OCI-LY1 (cell line): ENCODE data around the gene RANGAP1.

ENCODE experiments used
- H2AFZ ChIP-seq: fragments of 200-600 bp; sonication (generic), shearing (Covaris generic); 2 replicates; pipeline ENCODE4 v1.6.0; 2014; ENCODE audit warnings: antibody characterized with exemption, mild to moderate bottlenecking, low read length
- H3F3A ChIP-seq: fragments of 200-600 bp; sonication (generic), shearing (Covaris generic); 2 replicates; pipeline ENCODE4 v1.6.0; 2014; ENCODE audit warnings: mild to moderate bottlenecking, antibody characterized with exemption, low read length, moderate library complexity; ENCODE audit not compliant: insufficient read depth
- H3K27ac ChIP-seq: fragments of 200-600 bp; sonication (generic); 2 replicates; pipeline ENCODE4 v1.5.1; 2014; ENCODE audit warnings: low read length, mixed run types, mild to moderate bottlenecking, low read depth; ENCODE audit not compliant: poor library complexity, severe bottlenecking
- H3K27me3 ChIP-seq: fragments of 200-600 bp; sonication (generic); 2 replicates; pipeline ENCODE4 v1.6.0; 2014; ENCODE audit warnings: antibody characterized with exemption, mild to moderate bottlenecking, low read length, moderate library complexity; ENCODE audit not compliant: insufficient read depth
- H3K36me3 ChIP-seq: fragments of 200-600 bp; sonication (generic); 2 replicates; pipeline ENCODE4 v1.6.1; 2014; ENCODE audit warnings: mild to moderate bottlenecking, antibody characterized with exemption, low read length, moderate library complexity, mixed read lengths; ENCODE audit not compliant: insufficient read depth
- H3K4me1 ChIP-seq: fragments of 200-600 bp; sonication (generic); 2 replicates; pipeline ENCODE4 v1.5.1; 2014; ENCODE audit warnings: mild to moderate bottlenecking, low read length, moderate library complexity; ENCODE audit not compliant: insufficient read depth, severe bottlenecking
- H3K4me2 ChIP-seq: fragments of 200-600 bp; sonication (generic), shearing (Covaris generic); 2 replicates; pipeline ENCODE4 v1.6.1; 2014; ENCODE audit warnings: low read length
- H3K4me3 ChIP-seq: fragments of 200-600 bp; sonication (generic); 2 replicates; pipeline ENCODE4 v1.5.1; 2014; ENCODE audit warnings: low read length, low read depth, mild to moderate bottlenecking, mixed read lengths; ENCODE audit not compliant: poor library complexity, severe bottlenecking
- H3K79me2 ChIP-seq: fragments of 200-600 bp; shearing (Covaris generic); 2 replicates; pipeline ENCODE4 v1.6.1; 2016; ENCODE audit warnings: mixed run types, low read length, mixed read lengths; ENCODE audit not compliant: insufficient read depth
- H3K9ac ChIP-seq: fragments of 200-600 bp; sonication (generic), shearing (Covaris generic); 2 replicates; pipeline ENCODE4 v1.6.1; 2014; ENCODE audit warnings: mild to moderate bottlenecking, low read length, mixed read lengths
- H3K9me2 ChIP-seq: fragments of 200-600 bp; sonication (generic), shearing (Covaris generic); 2 replicates; pipeline ENCODE4 v1.6.1; 2014; ENCODE audit warnings: low read depth, mild to moderate bottlenecking, low read length, mixed read lengths
- H3K9me3 ChIP-seq: fragments of 200-600 bp; shearing (Covaris generic); 2 replicates; pipeline ENCODE4 v1.6.1; 2014; ENCODE audit warnings: low read length, mixed read lengths
- H4K20me1 ChIP-seq: fragments of 200-600 bp; sonication (generic), shearing (Covaris generic); 2 replicates; pipeline ENCODE4 v1.6.0; 2016; ENCODE audit warnings: mild to moderate bottlenecking, low read length; ENCODE audit not compliant: insufficient read depth
- CTCF ChIP-seq: fragments of 200-600 bp; sonication (generic), shearing (Covaris generic); IDR thresholded peaks from 2 replicates; pipeline ENCODE4 v1.5.1; 2017; ENCODE audit warnings: mild to moderate bottlenecking, antibody characterized with exemption, low read length, moderate library complexity, mixed read lengths
- EZH2 ChIP-seq: fragments of 200-600 bp; sonication (generic), shearing (Covaris generic); IDR thresholded peaks from 2 replicates; pipeline ENCODE4 v1.8.0; 2017; ENCODE audit warnings: borderline replicate concordance, mixed run types, mild to moderate bottlenecking, antibody characterized with exemption, low read length, moderate library complexity, mixed read lengths

The RANGAP1 gene

GRCh38 chr22:41305646-41306045 lies 19.7 kb upstream of the RANGAP1 start:
- H3K9me3 ChIP-seq: no peaks in the 10 kb centered on the region
- H3K9ac ChIP-seq: no peak overlapping the region
- peaks cover 26% of the 10 kb centered on the region; the same call in 1 of the 2 replicates for H3K36me3 ChIP-seq
- H3K9me2 ChIP-seq: no peaks in the 10 kb centered on the region
- TF ChIP-seq CTCF: no peak
- no peak for TF ChIP-seq EZH2
- peaks cover 48% of the 10 kb centered on the region for H3K79me2 ChIP-seq
- no peaks in the 10 kb centered on the region for H3K27me3 ChIP-seq
- no peak overlapping the region for H3K27ac ChIP-seq
- no peak overlapping the region for H3K4me3 ChIP-seq
- H3K4me2 ChIP-seq: no peak overlapping the region
- no peak overlapping the region for H2AFZ ChIP-seq
- H3F3A ChIP-seq: no peaks in the 10 kb centered on the region
- H4K20me1 ChIP-seq: no peaks in the 10 kb centered on the region
- peaks cover 14% of the 10 kb centered on the region for H3K4me1 ChIP-seq

GRCh38 chr22:41302811-41303210 lies 16.8 kb upstream of the RANGAP1 start:
- Histone ChIP-seq H3K9me2 (no peaks in the 10 kb centered on the region), H3K4me3 (peak overlapping the region; percentile 86), H3K4me1 (peaks cover 15% of the 10 kb centered on the region), H3K4me2 (peak overlapping the region; percentile 92), H3K79me2 (peaks cover 41% of the 10 kb centered on the region), H3K27me3 (no peaks in the 10 kb centered on the region), H3K36me3 (peaks cover 17% of the 10 kb centered on the region; the same call in 1 of the 2 replicates), H4K20me1 (no peaks in the 10 kb centered on the region), H3K9ac (peak overlapping the region; percentile 94), H3F3A (no peaks in the 10 kb centered on the region), H3K9me3 (no peaks in the 10 kb centered on the region), H2AFZ (no peak overlapping the region), H3K27ac (peak overlapping the region; percentile 51)
- TF ChIP-seq CTCF: no peak
- no peak for TF ChIP-seq EZH2

GRCh38 chr22:41302021-41302767 lies 16.2 kb upstream of the RANGAP1 start:
- H2AFZ ChIP-seq: no peak overlapping the region

More at GRCh38 chr22:41302021-41302767, 16.2 kb upstream of the RANGAP1 start:
- Histone ChIP-seq H3K9me3 (no peaks in the 10 kb centered on the region), H3F3A (no peaks in the 10 kb centered on the region), H3K4me1 (peaks cover 15% of the 10 kb centered on the region), H3K79me2 (peaks cover 41% of the 10 kb centered on the region), H3K27ac (peak overlapping the region; percentile 51), H3K9me2 (no peaks in the 10 kb centered on the region), H3K4me3 (peak overlapping the region; percentile 86), H3K27me3 (no peaks in the 10 kb centered on the region), H3K36me3 (peaks cover 11% of the 10 kb centered on the region; the same call in 1 of the 2 replicates), H4K20me1 (no peaks in the 10 kb centered on the region), H3K4me2 (peak overlapping the region; percentile 92), H3K9ac (peak overlapping the region; percentile 94)
- no peak for TF ChIP-seq CTCF
- TF ChIP-seq EZH2: no peak
